ENCODE results near the gene FBXL15.

Gene FBXL15

GRCh38 chr10:102398172-102399020 lies 22.2 kb upstream of the FBXL15 start:
- DNase-seq = no peak

GRCh38 chr10:102399217-102400021 lies 21.2 kb upstream of the FBXL15 start:
- DNase-seq = peak; percentile 94

- no peak for DNase-seq
Observed at GRCh38 chr10:102400076-102400475, 20.6 kb upstream of the FBXL15 start.

GRCh38 chr10:102400598-102401341 lies 19.9 kb upstream of the FBXL15 start:
- DNase-seq = no peak

- DNase-seq = no peak
Observed at GRCh38 chr10:102401342-102401654, 19.3 kb upstream of the FBXL15 start.

- DNase-seq = no peak
Observed at GRCh38 chr10:102401735-102402511, 18.7 kb upstream of the FBXL15 start.

GRCh38 chr10:102402512-102402896 lies 18.1 kb upstream of the FBXL15 start:
- no peak for DNase-seq

- no peak for DNase-seq
Observed at GRCh38 chr10:102403115-102403514, 17.5 kb upstream of the FBXL15 start.

GRCh38 chr10:102404361-102405107 lies 16.1 kb upstream of the FBXL15 start:
- DNase-seq = no peak

- DNase-seq = no peak
Observed at GRCh38 chr10:102405108-102405571, 15.5 kb upstream of the FBXL15 start.

GRCh38 chr10:102405632-102406031 lies 15.0 kb upstream of the FBXL15 start:
- no peak for DNase-seq

GRCh38 chr10:102406815-102407214 lies 13.8 kb upstream of the FBXL15 start:
- no peak for DNase-seq

GRCh38 chr10:102407425-102408130 lies 13.1 kb upstream of the FBXL15 start:
- no peak for DNase-seq

GRCh38 chr10:102408131-102408727 lies 12.4 kb upstream of the FBXL15 start:
- no peak for DNase-seq

- DNase-seq = peak; percentile 33
Observed at GRCh38 chr10:102408728-102409603, 11.7 kb upstream of the FBXL15 start.

GRCh38 chr10:102409604-102410428 lies 10.8 kb upstream of the FBXL15 start:
- DNase-seq = no peak

- peak; percentile 35 for DNase-seq
Observed at GRCh38 chr10:102410429-102411073, 10.1 kb upstream of the FBXL15 start.
